GM12873 (cell line): ENCODE measurements around the gene PMFBP1.

Experiments used
- CTCF ChIP-seq: IDR thresholded peaks from 2 replicates; pipeline ENCODE4 v1.5.1; 2012; ENCODE audit warnings: low read depth, mild to moderate bottlenecking, moderate library complexity, low read length, control low read depth; ENCODE audit not compliant: insufficient read depth; ENCODE audit errors: missing control alignments

The PMFBP1 gene

GRCh38 chr16:72159386-72159785 is 12.6 kb downstream of the PMFBP1 start:
- TF ChIP-seq CTCF = no peak

- TF ChIP-seq CTCF = no peak
Observed at GRCh38 chr16:72149676-72150464, 22.1 kb downstream of the PMFBP1 start.

- TF ChIP-seq CTCF = no peak
Observed at GRCh38 chr16:72142476-72142875, 29.5 kb downstream of the PMFBP1 start.

- no peak for TF ChIP-seq CTCF
Observed at GRCh38 chr16:72139908-72140307, 32.0 kb downstream of the PMFBP1 start.

GRCh38 chr16:72138064-72138572 is 33.8 kb downstream of the PMFBP1 start:
- TF ChIP-seq CTCF = no peak

GRCh38 chr16:72137380-72138063 is 34.4 kb downstream of the PMFBP1 start:
- TF ChIP-seq CTCF = no peak

- no peak for TF ChIP-seq CTCF
Observed at GRCh38 chr16:72134507-72134906, 37.4 kb downstream of the PMFBP1 start.
